Fibroblast of lung (primary cell): Measurements from ENCODE around the gene PCSK6.

Experiments
- CTCF ChIP-seq, 2 donors: IDR thresholded peaks in 1 of 2; conservative IDR thresholded peaks in 1 of 2; 1 replicate in 1 of 2; 2 replicates in 1 of 2; pipeline ENCODE4 v1.5.1; 2011 to 2012; ENCODE audit warnings: low read length in 2 of 2, control low read depth in 1 of 2, inconsistent platforms in 1 of 2, low read depth in 1 of 2, mild to moderate bottlenecking in 1 of 2
- EZH2 ChIP-seq: IDR thresholded peaks from 2 replicates; pipeline ENCODE4 v1.5.1; 2012; ENCODE audit warnings: low read length, control low read depth, mild to moderate bottlenecking; ENCODE audit errors: missing control alignments

DNA sequence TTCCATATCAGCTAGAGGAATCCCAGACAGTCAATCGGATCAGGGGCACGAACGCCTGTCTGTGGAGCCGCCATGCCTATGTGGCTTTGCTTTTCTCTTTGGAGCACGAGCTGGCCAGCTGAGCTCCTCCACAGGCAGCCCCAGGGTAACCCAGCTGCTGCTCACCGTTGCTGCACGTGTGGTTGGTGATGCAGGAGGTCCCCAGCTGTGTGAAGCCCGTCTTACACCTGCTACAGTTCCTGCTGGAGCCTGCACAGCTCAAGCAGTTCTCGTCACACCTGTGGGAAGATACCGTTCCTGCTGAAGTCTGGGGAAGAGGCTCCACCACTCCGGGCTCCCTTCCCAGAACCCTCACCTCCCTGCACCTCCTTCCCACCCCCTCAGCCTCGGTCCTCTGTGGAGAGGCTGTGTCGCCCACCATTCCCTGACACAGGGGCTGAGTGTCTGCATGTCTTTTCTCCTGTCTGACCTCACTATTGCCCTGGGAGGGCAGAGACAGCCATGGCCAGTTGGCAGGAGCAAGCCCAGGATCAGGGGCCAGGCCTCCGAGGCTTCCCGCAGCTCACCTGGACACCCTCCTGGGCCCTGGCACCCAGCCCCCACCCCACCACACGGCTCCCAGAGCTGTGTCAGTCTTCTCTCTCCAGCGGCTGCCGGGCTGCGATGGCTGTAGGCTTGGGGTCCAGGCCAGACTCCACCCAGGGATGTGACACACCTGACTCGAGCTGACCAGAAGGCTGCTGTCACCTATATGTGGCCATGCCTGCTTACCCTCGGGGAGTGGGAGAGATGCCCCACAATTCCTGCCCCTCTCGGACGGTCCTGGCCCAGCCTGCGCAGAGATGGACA is 182.2 kb downstream of the PCSK6 start:
- TF ChIP-seq CTCF (conservative IDR thresholded peaks at IDR 0.05 in 1 of 2, IDR thresholded peaks at IDR 0.05 in 1 of 2; ENCODE audit: low read depth in 1 of 2, low read length in 2 of 2): no peak
- no peak for TF ChIP-seq EZH2
